HEK293T (cell line): Measurements from ENCODE around the gene USP32.

Experiments
- CTCF ChIA-PET: fragments of 350-600 bp; formaldehyde crosslinking; extraction: SDS; loops from one replicate; lab custom pipeline; 2021; ENCODE audit warnings: antibody characterized with exemption, inconsistent platforms; lab: Yijun Ruan, JAX
- POLR2A ChIA-PET: fragments of 350-600 bp; formaldehyde crosslinking; extraction: SDS; loops from one replicate; lab custom pipeline; 2020; ENCODE audit warnings: antibody characterized with exemption, inconsistent platforms; lab: Yijun Ruan, JAX
- DNase-seq: peaks from one replicate; pipeline ENCODE4 v3.0.0; 2012; ENCODE audit warnings: mixed read lengths; ENCODE audit errors: extremely low spot score
- ARNT ChIP-seq: fragments of 450-650 bp; IDR thresholded peaks from 2 replicates; pipeline ENCODE4 v1.6.1; 2017; ENCODE audit warnings: mild to moderate bottlenecking
- BHLHE40 ChIP-seq: fragments of 450-650 bp; IDR thresholded peaks from 2 replicates; pipeline ENCODE4 v1.6.1; 2016; ENCODE audit warnings: mild to moderate bottlenecking, moderate library complexity, borderline replicate concordance
- CTBP1 ChIP-seq: fragments of 450-650 bp; IDR thresholded peaks from 2 replicates; pipeline ENCODE4 v1.6.1; 2016; ENCODE audit warnings: borderline replicate concordance
- ELF4 ChIP-seq: fragments of 450-650 bp; IDR thresholded peaks from 2 replicates; pipeline ENCODE4 v1.6.1; 2017; ENCODE audit warnings: antibody characterized with exemption
- FOXA1 ChIP-seq: fragments of 450-650 bp; IDR thresholded peaks from 2 replicates; pipeline ENCODE4 v1.6.1; 2016; ENCODE audit warnings: mild to moderate bottlenecking
- FOXK2 ChIP-seq: fragments of 450-650 bp; IDR thresholded peaks from 2 replicates; pipeline ENCODE4 v1.6.1; 2016; ENCODE audit warnings: mild to moderate bottlenecking
- FOXM1 ChIP-seq: fragments of 450-650 bp; IDR thresholded peaks from 2 replicates; pipeline ENCODE4 v1.6.1; 2017; ENCODE audit warnings: mild to moderate bottlenecking, borderline replicate concordance
- HDGF ChIP-seq: fragments of 450-650 bp; IDR thresholded peaks from 2 replicates; pipeline ENCODE4 v1.6.1; 2017; ENCODE audit warnings: antibody characterized with exemption, borderline replicate concordance
- L3MBTL2 ChIP-seq: fragments of 450-650 bp; conservative IDR thresholded peaks from 2 replicates; pipeline ENCODE4 v1.6.1; 2016; ENCODE audit warnings: mild to moderate bottlenecking
- LEF1 ChIP-seq: fragments of 450-650 bp; IDR thresholded peaks from 2 replicates; pipeline ENCODE4 v1.6.1; 2017; ENCODE audit warnings: mild to moderate bottlenecking, borderline replicate concordance
- NFRKB ChIP-seq: fragments of 450-650 bp; IDR thresholded peaks from 2 replicates; pipeline ENCODE4 v1.6.1; 2016; ENCODE audit warnings: mild to moderate bottlenecking, moderate library complexity
- PKNOX1 ChIP-seq: fragments of 450-650 bp; IDR thresholded peaks from 2 replicates; pipeline ENCODE4 v1.6.1; 2016
- SP1 ChIP-seq: fragments of 450-650 bp; IDR thresholded peaks from 2 replicates; pipeline ENCODE4 v1.6.1; 2017
- SUZ12 ChIP-seq: fragments of 450-650 bp; IDR thresholded peaks from 2 replicates; pipeline ENCODE4 v1.6.1; 2016; ENCODE audit warnings: mild to moderate bottlenecking
- TARDBP ChIP-seq: fragments of 450-650 bp; IDR thresholded peaks from 2 replicates; pipeline ENCODE4 v1.6.1; 2016
- ZNF384 ChIP-seq: fragments of 450-650 bp; IDR thresholded peaks from 2 replicates; pipeline ENCODE4 v1.6.1; 2016

The USP32 gene

GRCh38 chr17:60129164-60129563 lies 262.8 kb downstream of the USP32 start:
- ChIA-PET POLR2A (no interaction called here), CTCF (no interaction called here)
- TF ChIP-seq HDGF (no peak), SUZ12 (no peak), LEF1 (no peak), SP1 (no peak), ZNF384 (no peak), ELF4 (no peak), FOXM1 (no peak), BHLHE40 (no peak), CTBP1 (no peak), PKNOX1 (no peak), NFRKB (no peak), FOXK2 (no peak), FOXA1 (no peak), L3MBTL2 (no peak), ARNT (no peak), TARDBP (no peak)
- no peak for DNase-seq
